IPS-18a (cell line): ENCODE results near the gene AMBRA1.
A peak's percentile ranks its signal among the peaks of the same experiment; 100 is the strongest.
"Not testable (repeated sequence)": the region's sequence is repeated elsewhere in the genome, so short reads cannot be mapped to it uniquely, and the experiment has no call there.

ENCODE experiments used
- H3K27ac ChIP-seq: one replicate; pipeline ENCODE4 v1.5.1; 2013; ENCODE audit warnings: low read length
- H3K27me3 ChIP-seq: one replicate; pipeline ENCODE4 v1.6.1; 2013; ENCODE audit warnings: mild to moderate bottlenecking, low read length; ENCODE audit not compliant: control insufficient read depth, insufficient read depth
- H3K36me3 ChIP-seq: one replicate; pipeline ENCODE4 v1.6.1; 2013; ENCODE audit warnings: low read depth, low read length; ENCODE audit not compliant: control insufficient read depth
- H3K4me1 ChIP-seq: one replicate; pipeline ENCODE4 v1.6.1; 2013; ENCODE audit warnings: low read depth, low read length; ENCODE audit not compliant: control insufficient read depth
- H3K4me3 ChIP-seq: one replicate; pipeline ENCODE4 v1.5.1; 2013; ENCODE audit warnings: low read length
- H3K9ac ChIP-seq: one replicate; pipeline ENCODE4 v1.6.1; 2013; ENCODE audit warnings: mild to moderate bottlenecking, low read length, moderate library complexity
- H3K9me3 ChIP-seq: one replicate; pipeline ENCODE4 v1.6.1; 2013; ENCODE audit warnings: low read depth, low read length; ENCODE audit not compliant: control insufficient read depth

The AMBRA1 gene

GRCh38 chr11:46385169-46386004 is 208.4 kb downstream of the AMBRA1 start:
- H3K27ac ChIP-seq: no peak overlapping the region
- H3K4me3 ChIP-seq: no peak overlapping the region
- no peaks in the 10 kb centered on the region for H3K9me3 ChIP-seq
- H3K4me1 ChIP-seq: peaks cover 27% of the 10 kb centered on the region
- no peak overlapping the region for H3K9ac ChIP-seq
- H3K36me3 ChIP-seq: peaks cover 7% of the 10 kb centered on the region
- peaks cover 36% of the 10 kb centered on the region for H3K27me3 ChIP-seq

- no peak overlapping the region for H3K27ac ChIP-seq
- H3K36me3 ChIP-seq: peaks cover 7% of the 10 kb centered on the region
- no peak overlapping the region for H3K9ac ChIP-seq
- H3K9me3 ChIP-seq: no peaks in the 10 kb centered on the region
- no peak overlapping the region for H3K4me3 ChIP-seq
- peaks cover 23% of the 10 kb centered on the region for H3K27me3 ChIP-seq
- H3K4me1 ChIP-seq: peaks cover 26% of the 10 kb centered on the region
Measured at GRCh38 chr11:46383974-46384701, 209.7 kb downstream of the AMBRA1 start.

DNA sequence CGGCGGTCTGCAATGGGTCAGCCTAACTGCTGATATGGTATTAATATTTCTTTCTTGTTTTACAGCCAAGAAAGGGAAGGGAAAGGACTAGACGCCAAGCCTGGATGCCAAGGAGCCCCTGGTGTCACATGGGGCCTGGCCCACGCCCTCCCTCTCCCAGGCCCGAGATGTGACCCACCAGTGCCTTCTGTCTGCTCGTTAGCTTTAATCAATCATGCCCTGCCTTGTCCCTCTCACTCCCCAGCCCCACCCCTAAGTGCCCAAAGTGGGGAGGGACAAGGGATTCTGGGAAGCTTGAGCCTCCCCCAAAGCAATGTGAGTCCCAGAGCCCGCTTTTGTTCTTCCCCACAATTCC is 210.4 kb downstream of the AMBRA1 start:
- H3K36me3 ChIP-seq: peaks cover 9% of the 10 kb centered on the region
- peaks cover 21% of the 10 kb centered on the region for H3K4me1 ChIP-seq
- H3K27me3 ChIP-seq: peaks cover 15% of the 10 kb centered on the region
- no peak overlapping the region for H3K9ac ChIP-seq
- H3K27ac ChIP-seq: no peak overlapping the region
- no peak overlapping the region for H3K4me3 ChIP-seq
- no peaks in the 10 kb centered on the region for H3K9me3 ChIP-seq

GRCh38 chr11:46382646-46383403 is 211.0 kb downstream of the AMBRA1 start:
- Histone ChIP-seq H3K9me3 (no peaks in the 10 kb centered on the region), H3K4me1 (peaks cover 20% of the 10 kb centered on the region), H3K27ac (no peak overlapping the region), H3K27me3 (peaks cover 10% of the 10 kb centered on the region), H3K4me3 (peak overlapping the region; percentile 90), H3K9ac (peak overlapping the region; percentile 92), H3K36me3 (peaks cover 14% of the 10 kb centered on the region)

DNA sequence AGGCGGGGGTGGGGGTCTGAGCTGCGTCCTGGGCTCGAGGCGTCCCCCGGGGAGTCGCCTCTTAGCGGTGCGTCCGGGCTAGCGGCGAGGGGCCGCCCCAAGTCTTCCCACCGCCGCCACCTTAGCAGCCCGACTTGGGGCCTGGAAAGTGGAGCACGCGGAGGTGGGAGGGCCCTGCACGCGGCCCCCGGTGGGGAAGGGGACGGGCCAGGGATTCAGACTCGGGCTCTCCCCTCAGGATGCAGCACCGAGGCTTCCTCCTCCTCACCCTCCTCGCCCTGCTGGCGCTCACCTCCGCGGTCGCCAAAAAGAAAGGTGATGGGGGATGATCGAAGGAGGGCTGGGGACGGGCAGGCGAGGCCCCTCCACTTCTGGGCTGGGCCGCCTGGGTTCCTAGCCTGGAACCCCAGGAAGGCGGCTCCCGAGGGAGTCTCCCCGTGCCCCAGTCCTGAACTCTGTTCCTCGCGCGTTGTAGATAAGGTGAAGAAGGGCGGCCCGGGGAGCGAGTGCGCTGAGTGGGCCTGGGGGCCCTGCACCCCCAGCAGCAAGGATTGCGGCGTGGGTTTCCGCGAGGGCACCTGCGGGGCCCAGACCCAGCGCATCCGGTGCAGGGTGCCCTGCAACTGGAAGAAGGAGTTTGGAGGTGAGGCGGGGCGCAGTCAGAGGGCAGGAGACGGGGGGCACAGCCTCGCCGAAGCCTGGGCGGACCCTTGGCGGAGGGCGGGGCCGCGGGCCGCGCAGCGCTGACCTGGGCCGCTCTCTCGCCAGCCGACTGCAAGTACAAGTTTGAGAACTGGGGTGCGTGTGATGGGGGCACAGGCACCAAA is 211.8 kb downstream of the AMBRA1 start:
- peak overlapping the region; percentile 92 for H3K9ac ChIP-seq

GRCh38 chr11:46381048-46381818 is 212.6 kb downstream of the AMBRA1 start, which contains the start of gene MDK:
Gene MDK, plus strand, starts transcription at chr11:46381669. Its CDS starts 389 bp downstream, at chr11:46382058.
- Histone ChIP-seq H3K4me1 (peaks cover 20% of the 10 kb centered on the region), H3K27ac (peak within 1 kb of the TSS; percentile 70), H3K9ac (peak within 1 kb of the TSS; percentile 92)

More for the DNA sequence above, 211.8 kb downstream of the AMBRA1 start:
- H3K27me3 ChIP-seq: peaks cover 2% of the 10 kb centered on the region
- H3K9me3 ChIP-seq: no peaks in the 10 kb centered on the region
- H3K36me3 ChIP-seq: peaks cover 16% of the 10 kb centered on the region
- peak overlapping the region; percentile 90 for H3K4me3 ChIP-seq
- peaks cover 20% of the 10 kb centered on the region for H3K4me1 ChIP-seq
- peak overlapping the region; percentile 70 for H3K27ac ChIP-seq

GRCh38 chr11:46380340-46381047 is 213.3 kb downstream of the AMBRA1 start:
- Histone ChIP-seq H3K27me3 (no peaks in the 10 kb centered on the region), H3K9ac (peak overlapping the region; percentile 72), H3K9me3 (no peaks in the 10 kb centered on the region), H3K27ac (no peak overlapping the region), H3K4me3 (peak overlapping the region; percentile 69), H3K36me3 (peaks cover 25% of the 10 kb centered on the region), H3K4me1 (peaks cover 20% of the 10 kb centered on the region)

More at GRCh38 chr11:46381048-46381818, 212.6 kb downstream of the AMBRA1 start, which contains the start of gene MDK:
- Histone ChIP-seq H3K9me3 (no peaks in the 10 kb centered on the region), H3K27me3 (no peaks in the 10 kb centered on the region), H3K36me3 (peaks cover 22% of the 10 kb centered on the region), H3K4me3 (peak within 1 kb of the TSS; percentile 90)

GRCh38 chr11:46379482-46380293 is 214.1 kb downstream of the AMBRA1 start:
- H3K36me3 ChIP-seq: peaks cover 31% of the 10 kb centered on the region

GRCh38 chr11:46378811-46379481 is 214.9 kb downstream of the AMBRA1 start:
- Histone ChIP-seq H3K27ac (no peak overlapping the region), H3K9me3 (no peaks in the 10 kb centered on the region), H3K27me3 (no peaks in the 10 kb centered on the region), H3K36me3 (peaks cover 36% of the 10 kb centered on the region), H3K9ac (no peak overlapping the region), H3K4me1 (peaks cover 20% of the 10 kb centered on the region), H3K4me3 (peak overlapping the region; percentile 69)

More at GRCh38 chr11:46379482-46380293, 214.1 kb downstream of the AMBRA1 start:
- not testable (repeated sequence) for H3K27ac ChIP-seq, H3K27me3 ChIP-seq, H3K9ac ChIP-seq, H3K9me3 ChIP-seq
- Histone ChIP-seq H3K4me3 (peak overlapping the region; percentile 69), H3K4me1 (peaks cover 20% of the 10 kb centered on the region)
